ENCODE results near the gene RFTN1. TPM values are rescaled to one million over a fixed set of nuclear protein-coding genes. Genes with fewer than 3 reads are reported as not detected.

RFTN1 gene
- total and polyA plus RNA-seq, 2 donors (not counting 1 experiment from before 2014, with no cell fraction given) = 32.4 to 156 TPM

GRCh38 chr3:16377196-16377595 is 136.3 kb downstream of the RFTN1 start:
- H3K27ac ChIP-seq (ENCODE audit: low read length in 2 of 2) = peak overlapping the region; percentile 40 to 87
- Mint-ChIP-seq H3K9me3 (ENCODE audit: insufficient read depth) (no peaks in the 10 kb centered on the region), H3K27ac (peak overlapping the region; percentile 69), H3K27me3 (no peaks in the 10 kb centered on the region), H3K4me1 (peaks cover 92% of the 10 kb centered on the region), H3K4me3 (peak overlapping the region; percentile 57)
- no peak for TF ChIP-seq CTCF (IDR thresholded peaks at IDR 0.05)
- no peak for TF ChIP-seq EZH2 (IDR thresholded peaks at IDR 0.05; ENCODE audit: borderline replicate concordance, insufficient read depth, low read depth, low read length, poor library complexity, severe bottlenecking)
- peak overlapping the region; percentile 6 for H3K9ac ChIP-seq (ENCODE audit: low read length)
- no peaks in the 10 kb centered on the region for H4K20me1 ChIP-seq (ENCODE audit: control insufficient read depth, insufficient read depth, low read length, poor library complexity, severe bottlenecking)
- ChIA-PET POLR2A (no interaction called here), CTCF (no interaction called here)
- H3K79me2 ChIP-seq (ENCODE audit: control insufficient read depth, insufficient read depth, low read length) = peaks cover 33% of the 10 kb centered on the region
- peaks cover 88% of the 10 kb centered on the region in 2 donors for H3K4me1 ChIP-seq (ENCODE audit: control insufficient read depth in 2 of 2, insufficient read depth in 2 of 2, low read length in 2 of 2)
- H3K4me3 ChIP-seq (ENCODE audit: control extremely low read depth in 1 of 5, extremely low read depth in 1 of 5, insufficient read depth in 1 of 5, low read depth in 2 of 5, low read length in 4 of 5) = no peak overlapping the region
- no peaks in the 10 kb centered on the region for H3K27me3 ChIP-seq (replicated peaks in 1 of 4; ENCODE audit: control extremely low read depth in 1 of 4, control insufficient read depth in 3 of 4, insufficient read depth in 4 of 4, low read length in 3 of 4)
- ATAC-seq (ENCODE audit: low read depth) (no peak), DNase-seq (peak; percentile 65)
- no peaks in the 10 kb centered on the region for H3K36me3 ChIP-seq (replicated peaks in 1 of 2; ENCODE audit: control extremely low read depth in 1 of 2, control insufficient read depth in 1 of 2, extremely low read depth in 1 of 2, insufficient read depth in 2 of 2, low read length in 1 of 2)
- peak overlapping the region; percentile 42 for H3K4me2 ChIP-seq (replicated peaks; ENCODE audit: low read depth, low read length, poor library complexity, severe bottlenecking)
- 6% methylated on average over 3 of the region's 5 CpGs for WGBS (ENCODE audit: insufficient coverage)
- peaks cover 0 to 14% (median 5%) of the 10 kb centered on the region in 3 donors for H3K9me3 ChIP-seq (ENCODE audit: control extremely low read depth in 1 of 3, control insufficient read depth in 2 of 3, insufficient read depth in 1 of 3, low read length in 2 of 3)
- intact Hi-C loops (cut with micrococcal nuclease) = no loop called here
- no peak overlapping the region for H2AFZ ChIP-seq (ENCODE audit: insufficient read depth, low read depth, low read length, poor library complexity, severe bottlenecking)

GRCh38 chr3:16375891-16376290 is 137.6 kb downstream of the RFTN1 start:
- Histone ChIP-seq H3K9ac (ENCODE audit: low read length) (no peak overlapping the region), H3K4me1 (ENCODE audit: control insufficient read depth in 2 of 2, insufficient read depth in 2 of 2, low read length in 2 of 2) (peaks cover 100% of the 10 kb centered on the region in 2 donors), H3K27me3 (replicated peaks in 1 of 4; ENCODE audit: control extremely low read depth in 1 of 4, control insufficient read depth in 3 of 4, insufficient read depth in 4 of 4, low read length in 3 of 4) (no peaks in the 10 kb centered on the region), H3K9me3 (ENCODE audit: control extremely low read depth in 1 of 3, control insufficient read depth in 2 of 3, insufficient read depth in 1 of 3, low read length in 2 of 3) (peaks cover 0 to 14% (median 5%) of the 10 kb centered on the region in 3 donors), H3K36me3 (replicated peaks in 1 of 2; ENCODE audit: control extremely low read depth in 1 of 2, control insufficient read depth in 1 of 2, extremely low read depth in 1 of 2, insufficient read depth in 2 of 2, low read length in 1 of 2) (no peaks in the 10 kb centered on the region), H4K20me1 (ENCODE audit: control insufficient read depth, insufficient read depth, low read length, poor library complexity, severe bottlenecking) (no peaks in the 10 kb centered on the region), H3K79me2 (ENCODE audit: control insufficient read depth, insufficient read depth, low read length) (peaks cover 22% of the 10 kb centered on the region), H2AFZ (ENCODE audit: insufficient read depth, low read depth, low read length, poor library complexity, severe bottlenecking) (no peak overlapping the region), H3K4me3 (ENCODE audit: control extremely low read depth in 1 of 5, extremely low read depth in 1 of 5, insufficient read depth in 1 of 5, low read depth in 2 of 5, low read length in 4 of 5) (no peak overlapping the region), H3K4me2 (replicated peaks; ENCODE audit: low read depth, low read length, poor library complexity, severe bottlenecking) (peak overlapping the region; percentile 21), H3K27ac (ENCODE audit: low read length in 2 of 2) (peak overlapping the region; percentile 22 to 87)
- H3K4me3 Mint-ChIP-seq = no peak overlapping the region
- no peak for ATAC-seq (ENCODE audit: low read depth)
- ChIA-PET CTCF (interaction anchor here (1.0 to 1.2 kb wide), 2 partner anchors 12 to 137 kb away, joined by 3 to 4 read pairs; no protein-coding TSS in a partner anchor), POLR2A (interaction anchor here (2.3 kb wide), 1 partner anchor 136 kb away, joined by 6 read pairs; no protein-coding TSS in a partner anchor)
- H3K4me1 Mint-ChIP-seq = peaks cover 98% of the 10 kb centered on the region
- no peaks in the 10 kb centered on the region for H3K9me3 Mint-ChIP-seq (ENCODE audit: insufficient read depth)
- DNase-seq = no peak
- intact Hi-C loops (cut with micrococcal nuclease) = no loop called here
- peak overlapping the region; percentile 64 for H3K27ac Mint-ChIP-seq
- WGBS (ENCODE audit: insufficient coverage) = 94% methylated on average over 2 of the region's 6 CpGs
- H3K27me3 Mint-ChIP-seq = no peaks in the 10 kb centered on the region
- TF ChIP-seq EZH2 (IDR thresholded peaks at IDR 0.05; ENCODE audit: borderline replicate concordance, insufficient read depth, low read depth, low read length, poor library complexity, severe bottlenecking) (no peak), CTCF (IDR thresholded peaks at IDR 0.05) (no peak)
